GM12801 (cell line): ENCODE measurements around the gene TRIM47.

Experiments
- TF ChIP-seq, protein P1 (sequence below): IDR thresholded peaks from one replicate; pipeline ENCODE4 v1.5.1; 2011; ENCODE audit warnings: control low read depth; ENCODE audit not compliant: insufficient read length; ENCODE audit errors: extremely low read depth

The TRIM47 gene

DNA sequence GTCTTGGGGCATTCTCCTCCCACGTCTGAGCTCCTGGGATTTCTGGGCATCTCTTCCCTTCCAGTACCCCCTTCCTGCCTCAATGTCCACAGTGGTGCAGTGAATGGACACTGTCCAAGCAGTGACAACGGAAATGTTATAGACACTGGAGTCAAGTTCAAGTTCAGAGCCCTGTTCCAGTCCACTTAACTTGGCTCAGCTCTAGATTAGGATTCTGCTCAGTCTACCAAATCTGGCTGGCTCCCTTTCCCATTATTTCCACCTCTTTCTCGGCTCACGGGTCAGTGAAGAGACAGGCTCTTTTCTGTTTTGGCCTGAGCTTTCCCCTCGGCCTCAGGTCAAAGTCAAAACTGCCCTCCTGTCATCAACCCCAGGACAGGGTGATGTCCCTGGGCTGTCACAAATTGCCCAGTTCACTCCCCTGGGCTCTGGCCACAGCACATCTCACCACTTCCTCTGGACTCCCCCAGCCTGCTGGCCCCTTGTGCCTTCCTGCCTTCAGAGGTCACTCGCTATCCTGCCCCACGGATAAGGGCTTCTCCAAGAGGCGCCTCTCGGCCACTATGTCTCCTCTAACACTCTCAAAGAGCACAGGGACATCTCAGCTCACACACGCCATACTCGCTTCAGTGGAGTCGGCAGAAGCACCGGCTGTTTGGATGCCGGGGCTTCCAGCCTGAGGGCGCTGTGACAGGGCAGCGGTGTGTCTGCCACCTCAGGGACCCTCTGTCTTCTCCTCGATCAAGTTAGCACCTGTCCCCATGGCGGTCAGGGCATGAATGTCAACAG is 44.0 kb upstream of the TRIM47 start:
- TF ChIP-seq, protein P1, sequence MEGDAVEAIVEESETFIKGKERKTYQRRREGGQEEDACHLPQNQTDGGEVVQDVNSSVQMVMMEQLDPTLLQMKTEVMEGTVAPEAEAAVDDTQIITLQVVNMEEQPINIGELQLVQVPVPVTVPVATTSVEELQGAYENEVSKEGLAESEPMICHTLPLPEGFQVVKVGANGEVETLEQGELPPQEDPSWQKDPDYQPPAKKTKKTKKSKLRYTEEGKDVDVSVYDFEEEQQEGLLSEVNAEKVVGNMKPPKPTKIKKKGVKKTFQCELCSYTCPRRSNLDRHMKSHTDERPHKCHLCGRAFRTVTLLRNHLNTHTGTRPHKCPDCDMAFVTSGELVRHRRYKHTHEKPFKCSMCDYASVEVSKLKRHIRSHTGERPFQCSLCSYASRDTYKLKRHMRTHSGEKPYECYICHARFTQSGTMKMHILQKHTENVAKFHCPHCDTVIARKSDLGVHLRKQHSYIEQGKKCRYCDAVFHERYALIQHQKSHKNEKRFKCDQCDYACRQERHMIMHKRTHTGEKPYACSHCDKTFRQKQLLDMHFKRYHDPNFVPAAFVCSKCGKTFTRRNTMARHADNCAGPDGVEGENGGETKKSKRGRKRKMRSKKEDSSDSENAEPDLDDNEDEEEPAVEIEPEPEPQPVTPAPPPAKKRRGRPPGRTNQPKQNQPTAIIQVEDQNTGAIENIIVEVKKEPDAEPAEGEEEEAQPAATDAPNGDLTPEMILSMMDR, result no peak

DNA sequence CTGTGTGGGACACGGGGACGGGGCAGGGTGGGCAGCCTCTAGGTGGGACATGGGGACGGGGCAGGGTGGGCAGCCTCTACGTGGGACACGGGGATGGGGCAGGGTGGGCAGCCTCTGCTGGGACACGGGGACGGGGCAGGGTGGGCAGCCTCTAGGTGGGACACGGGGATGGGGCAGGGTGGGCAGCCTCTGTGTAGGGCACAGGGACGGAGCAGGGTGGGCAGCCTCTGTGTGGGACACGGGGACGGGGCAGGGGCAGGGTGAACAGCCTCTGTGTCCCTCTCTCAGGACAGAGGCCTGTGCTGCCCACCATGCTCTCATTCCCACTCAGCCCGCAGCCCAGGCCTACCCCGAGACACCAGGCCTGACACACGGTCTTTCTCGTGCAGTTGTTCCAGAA is 43.2 kb upstream of the TRIM47 start:
- TF ChIP-seq, protein P1, result no peak

DNA sequence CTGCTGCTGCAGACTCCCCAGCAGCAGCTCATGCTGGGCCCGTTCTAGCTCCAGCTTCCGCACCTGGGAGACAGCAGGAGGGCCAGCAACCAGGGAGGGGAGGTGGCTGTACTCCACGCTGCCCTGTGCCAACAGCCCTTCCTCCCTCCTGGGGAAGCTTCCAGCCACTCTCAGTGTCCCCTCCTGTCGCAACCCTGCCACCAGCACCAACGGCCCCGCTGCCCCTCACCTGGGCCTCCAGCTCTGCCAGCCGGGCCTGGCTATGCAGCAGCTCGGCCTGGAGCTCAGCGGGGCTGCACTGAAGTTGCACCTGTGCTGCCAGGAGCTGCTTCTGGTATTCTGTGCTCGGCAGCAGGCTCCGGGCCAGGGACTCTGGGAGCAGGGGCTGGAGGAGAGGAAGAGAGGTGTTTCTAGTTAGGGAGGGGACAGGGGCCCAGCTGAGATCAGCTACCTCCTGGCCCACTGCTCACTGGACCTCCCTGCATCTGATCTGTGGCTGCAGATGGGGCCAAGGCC is 41.7 kb upstream of the TRIM47 start:
- TF ChIP-seq, protein P1, result no peak

DNA sequence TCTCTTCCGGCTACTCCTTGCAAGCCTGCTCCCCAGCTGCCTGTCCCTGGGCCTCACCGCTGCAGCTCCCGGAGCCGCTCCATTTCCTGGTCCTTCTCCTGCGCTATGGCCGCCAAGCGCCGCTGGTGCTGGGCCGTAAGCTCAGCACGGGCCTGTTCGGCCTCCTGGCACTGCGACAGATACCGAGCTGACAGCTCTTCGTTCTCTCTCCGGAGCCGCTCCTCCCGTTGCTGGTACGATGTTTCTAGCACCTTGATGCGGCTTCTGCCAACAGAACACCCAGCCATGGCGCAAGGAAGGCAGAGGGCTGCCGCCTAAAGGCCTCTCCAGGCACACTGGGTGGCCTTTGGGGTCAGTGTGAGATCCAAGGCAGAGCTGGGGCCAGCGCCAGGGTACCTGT is 41.2 kb upstream of the TRIM47 start:
- TF ChIP-seq, protein P1, result no peak

DNA sequence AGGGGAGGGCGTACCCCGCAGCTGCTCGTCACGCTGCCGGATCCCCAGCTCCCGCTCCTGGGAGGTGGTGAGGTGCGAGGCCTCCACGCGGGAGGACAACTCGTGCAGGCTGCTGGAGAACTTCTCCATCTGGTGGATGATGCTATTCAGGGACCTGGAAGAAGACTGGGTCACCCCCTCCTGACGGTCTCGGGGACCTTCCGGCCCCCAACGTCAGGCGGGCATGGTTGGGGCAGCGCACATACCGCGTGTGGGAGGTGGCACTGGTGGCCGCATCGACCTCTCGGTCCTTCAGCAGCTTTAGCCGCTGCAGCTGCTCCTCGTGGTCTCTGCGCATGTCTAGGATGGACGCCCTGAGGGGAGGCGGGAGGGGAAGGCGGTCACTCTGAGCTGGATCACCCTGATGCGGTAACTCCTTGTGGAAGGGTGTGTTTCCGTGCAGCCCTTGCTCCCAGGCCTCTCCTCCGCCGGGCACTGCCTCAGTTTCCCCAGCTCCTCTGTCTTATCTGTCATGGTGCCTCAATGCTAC is 39.6 kb upstream of the TRIM47 start:
- TF ChIP-seq, protein P1, result no peak

DNA sequence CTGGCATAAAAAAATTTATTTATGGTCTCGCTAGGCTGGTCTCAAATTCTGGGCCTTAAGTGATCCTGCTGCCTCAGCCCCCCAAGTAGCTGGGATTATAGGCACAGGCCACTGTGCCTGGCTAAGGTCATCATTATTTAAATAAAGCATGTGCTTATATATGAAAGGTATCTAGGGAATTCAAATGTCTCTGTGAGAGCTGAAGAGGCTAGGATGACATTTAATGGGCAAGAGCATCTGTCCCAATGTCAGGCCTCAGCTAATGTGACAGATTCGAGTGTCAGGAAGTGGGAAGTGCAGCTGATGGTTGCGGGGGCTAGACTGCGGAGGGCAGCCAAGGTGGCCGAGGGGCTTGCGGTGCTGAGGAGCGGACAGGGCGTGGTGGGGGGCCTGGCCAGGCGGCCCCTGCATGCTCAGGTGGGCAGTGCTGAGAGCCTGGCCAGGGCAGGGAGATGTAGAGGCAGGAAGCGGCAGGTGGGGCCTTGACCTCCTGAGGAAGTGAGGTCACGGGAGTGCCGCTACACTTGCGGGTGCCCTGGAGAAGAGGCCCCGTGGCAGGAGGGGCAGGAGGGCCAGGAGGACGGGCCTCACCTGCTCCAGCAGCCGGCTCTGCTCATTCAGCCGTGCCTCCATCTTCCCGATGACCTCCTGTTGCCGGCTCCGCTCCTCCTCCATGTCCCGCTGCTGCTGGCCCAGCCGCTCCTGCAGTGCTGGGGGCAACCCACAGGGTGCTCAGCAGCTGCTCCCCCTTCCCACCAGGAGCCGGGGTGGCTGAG is 38.9 kb upstream of the TRIM47 start:
- TF ChIP-seq, protein P1, result no peak

DNA sequence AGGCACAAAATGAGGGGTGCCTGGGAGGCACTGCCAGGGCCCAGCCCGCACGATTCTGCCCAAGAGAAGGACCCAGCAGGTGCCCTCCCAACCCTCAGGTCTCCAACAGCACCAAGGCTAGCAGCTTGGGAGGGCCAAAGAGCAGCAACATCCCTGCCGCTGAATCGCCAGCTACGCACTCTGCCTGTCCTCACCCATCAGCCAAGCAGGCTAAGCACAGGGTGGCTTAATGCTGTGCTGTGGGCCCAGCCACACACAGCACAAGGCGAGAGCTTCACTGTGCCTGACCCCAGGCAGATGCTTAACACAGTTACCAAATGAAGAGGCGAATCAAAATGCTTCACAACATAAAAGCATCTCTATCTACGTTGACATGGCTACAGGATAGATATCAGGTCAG is 36.9 kb upstream of the TRIM47 start:
- TF ChIP-seq, protein P1, result no peak
